T-helper 2 cell treated with Interferon-gamma antibody and Interleukin-4, amounts not matched to agents 100 ng/mL and 5 ng/mL, for 36 hours (primary cell): Measurements from ENCODE around the gene CLK1. TPM values are rescaled to one million over a fixed set of nuclear protein-coding genes. Genes with fewer than 3 reads are reported as not detected.

Source experiments
- intact Hi-C: fragments of 100-400 bp; cut with micrococcal nuclease; formaldehyde crosslinking; loops from one replicate; pipeline ENCODE4 v1.15.1; 2023
- total RNA-seq: library from RNA; stranded (reverse); gene quantifications from 2 replicates; pipeline ENCODE4 v1.2.3, GENCODE V29; 2022

CLK1 gene
- total RNA-seq, 1 donor from 2014 or later = 118 TPM

- intact Hi-C loops = loop anchor here (5.0 to 10.0 kb wide), 6 partner anchors 150 to 858 kb away; partner anchors contain the start of genes HYCC2, MAIP1, NDUFB3 and ORC2
These were observed 52.1 kb downstream of the CLK1 start for GRCh38 chr2:200812122-200813022.

DNA sequence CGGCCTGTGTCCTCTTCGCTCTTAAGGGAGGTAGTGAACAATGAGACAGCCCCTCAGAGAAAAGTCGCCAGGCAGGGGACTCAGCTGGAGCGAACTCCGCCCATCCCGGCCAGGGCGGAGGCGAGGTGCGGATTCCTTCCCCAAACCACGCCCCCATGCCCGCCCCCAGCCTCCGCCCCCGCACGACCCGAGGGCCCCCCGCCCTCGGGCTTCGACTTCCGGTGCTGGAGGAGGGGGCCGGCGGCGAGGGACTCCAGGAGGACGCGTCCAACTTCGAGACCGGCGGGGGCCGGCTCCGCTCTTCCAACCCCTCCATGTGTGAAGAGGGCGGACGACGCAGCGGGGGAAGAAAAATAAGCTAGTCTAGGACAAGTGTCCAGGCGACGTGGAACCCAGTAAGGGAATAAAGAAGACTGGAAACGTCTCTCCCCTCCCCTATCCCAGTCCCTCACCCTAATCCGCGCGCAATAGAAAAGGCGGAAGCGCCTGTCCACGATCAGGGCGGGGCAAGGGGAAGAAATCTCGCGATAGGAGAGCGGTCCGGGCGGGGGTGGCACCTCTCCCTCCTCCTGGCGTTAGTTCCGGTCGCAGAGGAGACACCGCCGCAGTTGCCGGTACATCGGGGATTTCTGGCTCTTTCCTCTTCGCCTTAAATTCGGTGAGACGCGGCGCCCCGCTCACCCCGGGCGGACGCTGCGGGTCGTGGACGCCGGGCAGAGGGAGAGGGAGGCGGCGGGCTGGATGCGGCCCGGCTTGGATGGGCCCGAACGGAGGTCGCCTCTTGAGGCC lies 52.9 kb downstream of the CLK1 start, which contains the start of gene BZW1:
Gene BZW1 (plus strand): TSS at position 578 of the 789 bp plus-strand sequence. CDS start 1,308 bp downstream, outside the sequence.
- intact Hi-C loops = loop anchor here (1.0 to 10.0 kb wide), 15 partner anchors 46 to 969 kb away; partner anchors contain the start of genes ALS2, C2orf69, CLK1 and HYCC2

DNA sequence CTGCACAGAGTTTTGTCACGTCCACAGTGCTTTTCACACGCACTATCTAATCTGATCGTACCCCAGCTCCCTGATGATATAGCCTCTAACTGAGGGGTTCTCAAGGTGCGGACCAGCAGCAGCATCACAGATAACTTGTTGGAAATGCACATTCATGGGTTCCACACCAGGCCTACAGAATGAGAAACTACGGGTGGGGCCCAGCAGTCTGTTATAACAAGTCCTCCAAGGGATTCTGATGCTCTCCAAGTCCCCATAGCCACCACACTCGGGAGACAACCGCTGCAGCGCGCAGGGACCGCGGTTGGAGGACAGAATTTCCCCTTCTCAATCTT lies 53.5 kb downstream of the CLK1 start:
- intact Hi-C loops = loop anchor here (1.0 to 10.0 kb wide), 15 partner anchors 46 to 970 kb away; partner anchors contain the start of genes ALS2, C2orf69, CLK1 and HYCC2

GRCh38 chr2:200810252-200810997 lies 54.0 kb downstream of the CLK1 start:
- intact Hi-C loops = loop anchor here (2.0 to 10.0 kb wide), 8 partner anchors 152 to 970 kb away; partner anchors contain the start of genes ALS2, C2orf69, HYCC2 and MAIP1

- intact Hi-C loops = loop anchor here (2.0 to 10.0 kb wide), 8 partner anchors 153 to 971 kb away; partner anchors contain the start of genes ALS2, C2orf69, HYCC2 and MAIP1
These were observed 54.8 kb downstream of the CLK1 start for GRCh38 chr2:200809506-200810251.

Other genes with a start within 250 kb of the CLK1 start
- 253 and 264 TPM in 2 replicates for gene BZW1, start 52.7 kb downstream of the CLK1 start, total RNA-seq
- gene PPIL3, start 24.4 kb upstream of the CLK1 start, total RNA-seq = 43.7 and 48.6 TPM in 2 replicates
- gene NIF3L1, start 24.7 kb upstream of the CLK1 start, total RNA-seq = 27.3 and 28.4 TPM in 2 replicates
- gene ORC2, start 99.0 kb upstream of the CLK1 start, total RNA-seq = 53.8 and 57.6 TPM in 2 replicates
- 31.8 and 33.2 TPM in 2 replicates for gene HYCC2, start 207.0 kb upstream of the CLK1 start, total RNA-seq
- gene NDUFB3, start 207.3 kb upstream of the CLK1 start, total RNA-seq = 132 and 137 TPM in 2 replicates